SU-DHL-6 (cell line): ENCODE measurements around the gene LKAAEAR1.

ENCODE experiments used
- H2AFZ ChIP-seq: fragments of 200-600 bp; sonication (generic); 2 replicates; pipeline ENCODE4 v1.6.1; 2014; ENCODE audit warnings: low read depth, mild to moderate bottlenecking, moderate library complexity, mixed read lengths, antibody characterized with exemption, low read length; ENCODE audit not compliant: severe bottlenecking
- H3F3A ChIP-seq: fragments of 200-600 bp; shearing (Covaris generic); 2 replicates; pipeline ENCODE4 v1.6.0; 2016; ENCODE audit warnings: antibody characterized with exemption, mild to moderate bottlenecking; ENCODE audit not compliant: insufficient read depth
- H3K27ac ChIP-seq: fragments of 200-600 bp; sonication (generic); 2 replicates; pipeline ENCODE4 v1.5.1; 2016; ENCODE audit warnings: low read depth, mild to moderate bottlenecking, low read length, moderate library complexity, mixed read lengths
- H3K27me3 ChIP-seq: fragments of 200-600 bp; sonication (generic), shearing (Covaris generic); 2 replicates; pipeline ENCODE4 v1.6.0; 2014; ENCODE audit warnings: mild to moderate bottlenecking, low read length
- H3K36me3 ChIP-seq: fragments of 200-600 bp; sonication (generic); 2 replicates; pipeline ENCODE4 v1.6.1; 2014; ENCODE audit warnings: mild to moderate bottlenecking, low read length, mixed read lengths
- H3K4me2 ChIP-seq: fragments of 300-600, 200-600 bp; shearing (Covaris generic), sonication (generic); 2 replicates; pipeline ENCODE4 v1.6.0; 2014; ENCODE audit warnings: low read length, low read depth, mild to moderate bottlenecking; ENCODE audit not compliant: poor library complexity, severe bottlenecking
- H3K4me3 ChIP-seq: fragments of 200-600 bp; sonication (generic); 2 replicates; pipeline ENCODE4 v1.5.1; 2014; ENCODE audit warnings: antibody characterized with exemption, low read length, mild to moderate bottlenecking, mixed read lengths; ENCODE audit not compliant: insufficient read depth, poor library complexity, severe bottlenecking
- H3K79me2 ChIP-seq: fragments of 200-600 bp; sonication (generic); 2 replicates; pipeline ENCODE4 v1.6.1; 2014; ENCODE audit warnings: mild to moderate bottlenecking, low read length, moderate library complexity; ENCODE audit not compliant: insufficient read depth
- H3K9ac ChIP-seq: fragments of 200-600 bp; sonication (generic); 2 replicates; pipeline ENCODE4 v1.7.0; 2014; ENCODE audit warnings: mild to moderate bottlenecking, low read length
- H3K9me2 ChIP-seq: fragments of 200-600 bp; sonication (generic); replicated peaks from 2 replicates; pipeline ENCODE4 v1.6.1; 2014; ENCODE audit warnings: low read length; ENCODE audit not compliant: insufficient read depth
- H3K9me3 ChIP-seq: fragments of 200-600 bp; sonication (generic); 2 replicates; pipeline ENCODE4 v1.6.1; 2014; ENCODE audit warnings: low read length, mixed read lengths; ENCODE audit not compliant: insufficient read depth
- H4K20me1 ChIP-seq: fragments of 200-600 bp; sonication (generic); 2 replicates; pipeline ENCODE4 v1.6.1; 2014; ENCODE audit warnings: low read depth, mild to moderate bottlenecking, antibody characterized with exemption, low read length, moderate library complexity, mixed read lengths
- CTCF ChIP-seq: fragments of 200-600 bp; sonication (generic); IDR thresholded peaks from one replicate; pipeline ENCODE4 v1.5.1; 2017; ENCODE audit warnings: antibody characterized with exemption, mild to moderate bottlenecking, low read length, moderate library complexity; ENCODE audit not compliant: insufficient read depth, poor library complexity, severe bottlenecking
- EZH2phosphoT487 ChIP-seq: fragments of 200-600 bp; sonication (generic), shearing (Covaris generic); conservative IDR thresholded peaks from 2 replicates; pipeline ENCODE4 v1.6.1; 2018; ENCODE audit warnings: mild to moderate bottlenecking, antibody characterized with exemption, low read length, moderate library complexity, mixed read lengths

LKAAEAR1 gene

GRCh38 chr20:64109831-64110391 is 25.7 kb upstream of the LKAAEAR1 start:
- Histone ChIP-seq H4K20me1 (no peaks in the 10 kb centered on the region), H3K9me2 (no peaks in the 10 kb centered on the region), H3K9ac (no peak overlapping the region), H3K27ac (no peak overlapping the region), H3K79me2 (no peaks in the 10 kb centered on the region), H3K4me3 (no peak overlapping the region), H3K9me3 (no peaks in the 10 kb centered on the region), H3K27me3 (no peaks in the 10 kb centered on the region), H3K4me2 (no peak overlapping the region), H3K36me3 (no peaks in the 10 kb centered on the region), H2AFZ (no peak overlapping the region), H3F3A (no peaks in the 10 kb centered on the region)
- no peak for TF ChIP-seq EZH2phosphoT487
- TF ChIP-seq CTCF = no peak

GRCh38 chr20:64108731-64109681 is 24.8 kb upstream of the LKAAEAR1 start:
- TF ChIP-seq EZH2phosphoT487 (no peak), CTCF (no peak)
- no peaks in the 10 kb centered on the region for H3K36me3 ChIP-seq

GRCh38 chr20:64107736-64108457 is 23.7 kb upstream of the LKAAEAR1 start:
- H3F3A ChIP-seq = no peaks in the 10 kb centered on the region
- no peak overlapping the region for H3K9ac ChIP-seq
- H3K27me3 ChIP-seq = no peaks in the 10 kb centered on the region
- H3K4me2 ChIP-seq = no peak overlapping the region
- H4K20me1 ChIP-seq = no peaks in the 10 kb centered on the region
- TF ChIP-seq EZH2phosphoT487 (no peak), CTCF (no peak)
- H3K4me3 ChIP-seq = no peak overlapping the region
- no peak overlapping the region for H3K27ac ChIP-seq
- no peak overlapping the region for H2AFZ ChIP-seq
- no peaks in the 10 kb centered on the region for H3K36me3 ChIP-seq
- H3K9me2 ChIP-seq = no peaks in the 10 kb centered on the region
- H3K79me2 ChIP-seq = no peaks in the 10 kb centered on the region
- H3K9me3 ChIP-seq = no peaks in the 10 kb centered on the region

More at GRCh38 chr20:64108731-64109681, 24.8 kb upstream of the LKAAEAR1 start:
- Histone ChIP-seq H3K4me2 (no peak overlapping the region), H4K20me1 (no peaks in the 10 kb centered on the region), H3K27me3 (no peaks in the 10 kb centered on the region), H3K9me2 (no peaks in the 10 kb centered on the region), H3K9ac (no peak overlapping the region), H3F3A (no peaks in the 10 kb centered on the region), H3K79me2 (no peaks in the 10 kb centered on the region), H3K4me3 (no peak overlapping the region), H3K9me3 (no peaks in the 10 kb centered on the region), H3K27ac (no peak overlapping the region), H2AFZ (no peak overlapping the region)
